Stomach (tissue), 4 donors: ENCODE data around the gene MTA3.
A peak's percentile ranks its signal among the peaks of the same experiment; 100 is the strongest.

Source experiments
- CTCF ChIP-seq, 7 experiments: fragments of 450-650 bp in 4 of 7; fragments of 200-600 bp in 3 of 7; sonication (generic) in 3 of 7; IDR thresholded peaks; one replicate each; pipeline ENCODE4 v1.5.1; 2016 to 2019; ENCODE audit warnings: antibody characterized with exemption in 7 of 7, control low read depth in 2 of 7, mild to moderate bottlenecking in 1 of 7
- EP300 ChIP-seq: sonication (generic); formaldehyde crosslinking; IDR thresholded peaks from one replicate; pipeline ENCODE4 v1.6.1; 2017; ENCODE audit warnings: antibody characterized with exemption

- no peak for TF ChIP-seq EP300
- TF ChIP-seq CTCF (IDR thresholded peaks at IDR 0.05) = peak in 2 of 7 experiments; percentile 8 to 9
These were observed 224.3 kb downstream of the MTA3 start, which contains the start of gene HAAO for GRCh38 chr2:42792583-42793333.
